Measurements from ENCODE around the gene SETX.

DNA sequence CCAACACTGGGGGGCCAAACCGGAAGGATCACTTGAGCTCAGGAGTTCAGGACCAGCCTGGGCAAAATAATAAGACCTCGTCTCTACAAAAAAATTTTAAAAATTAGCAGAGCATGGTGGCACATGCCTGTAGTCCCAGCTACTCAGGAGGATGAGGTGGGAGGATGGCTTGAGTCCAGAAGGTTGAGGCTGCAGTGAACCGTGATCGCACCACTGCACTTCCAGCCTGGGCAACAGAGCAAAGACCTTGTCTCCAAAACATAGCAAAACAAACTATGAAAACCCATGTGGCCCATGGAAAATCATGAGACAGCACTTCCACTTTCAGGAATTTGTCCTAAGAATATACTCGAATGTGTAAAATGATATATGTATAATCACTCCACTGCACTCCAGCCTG is 6.1 kb downstream of the SETX start:
- TF ChIP-seq RUNX3 (IDR thresholded peaks at IDR 0.05; ENCODE audit: low read length) (no peak), ASH2L (IDR thresholded peaks at IDR 0.05; ENCODE audit: borderline replicate concordance, low read depth) (no peak), JUND (IDR thresholded peaks at IDR 0.05; ENCODE audit: low read depth, low read length) (no peak), STAT1 (conservative IDR thresholded peaks at IDR 0.05) (no peak), TBL1XR1 (IDR thresholded peaks at IDR 0.05; ENCODE audit: low read depth, low read length) (no peak)
- TF ChIP-seq, protein P1, sequence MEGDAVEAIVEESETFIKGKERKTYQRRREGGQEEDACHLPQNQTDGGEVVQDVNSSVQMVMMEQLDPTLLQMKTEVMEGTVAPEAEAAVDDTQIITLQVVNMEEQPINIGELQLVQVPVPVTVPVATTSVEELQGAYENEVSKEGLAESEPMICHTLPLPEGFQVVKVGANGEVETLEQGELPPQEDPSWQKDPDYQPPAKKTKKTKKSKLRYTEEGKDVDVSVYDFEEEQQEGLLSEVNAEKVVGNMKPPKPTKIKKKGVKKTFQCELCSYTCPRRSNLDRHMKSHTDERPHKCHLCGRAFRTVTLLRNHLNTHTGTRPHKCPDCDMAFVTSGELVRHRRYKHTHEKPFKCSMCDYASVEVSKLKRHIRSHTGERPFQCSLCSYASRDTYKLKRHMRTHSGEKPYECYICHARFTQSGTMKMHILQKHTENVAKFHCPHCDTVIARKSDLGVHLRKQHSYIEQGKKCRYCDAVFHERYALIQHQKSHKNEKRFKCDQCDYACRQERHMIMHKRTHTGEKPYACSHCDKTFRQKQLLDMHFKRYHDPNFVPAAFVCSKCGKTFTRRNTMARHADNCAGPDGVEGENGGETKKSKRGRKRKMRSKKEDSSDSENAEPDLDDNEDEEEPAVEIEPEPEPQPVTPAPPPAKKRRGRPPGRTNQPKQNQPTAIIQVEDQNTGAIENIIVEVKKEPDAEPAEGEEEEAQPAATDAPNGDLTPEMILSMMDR (IDR thresholded peaks at IDR 0.05 in 2 of 3, conservative IDR thresholded peaks at IDR 0.05 in 1 of 3; ENCODE audit: control insufficient read depth in 2 of 3, extremely low read depth in 1 of 3, insufficient read depth in 1 of 3, low read depth in 3 of 3, low read length in 3 of 3), result no peak

Measured in GM12878 (cell line).